Stimulated activated CD8-positive, alpha-beta memory T cell treated with anti-CD3 and anti-CD28 coated beads, Interleukin-4, amount 100 ng/mL, for 24 hours (primary cell): ENCODE data around the gene EHF.
"Not testable (repeated sequence)": the region's sequence is repeated elsewhere in the genome, so short reads cannot be mapped to it uniquely, and the experiment has no call there.

Experiments
- DNase-seq: peaks from one replicate; pipeline ENCODE4 v3.0.0-alpha.2; 2020; ENCODE audit warnings: low read depth

The EHF gene

DNA sequence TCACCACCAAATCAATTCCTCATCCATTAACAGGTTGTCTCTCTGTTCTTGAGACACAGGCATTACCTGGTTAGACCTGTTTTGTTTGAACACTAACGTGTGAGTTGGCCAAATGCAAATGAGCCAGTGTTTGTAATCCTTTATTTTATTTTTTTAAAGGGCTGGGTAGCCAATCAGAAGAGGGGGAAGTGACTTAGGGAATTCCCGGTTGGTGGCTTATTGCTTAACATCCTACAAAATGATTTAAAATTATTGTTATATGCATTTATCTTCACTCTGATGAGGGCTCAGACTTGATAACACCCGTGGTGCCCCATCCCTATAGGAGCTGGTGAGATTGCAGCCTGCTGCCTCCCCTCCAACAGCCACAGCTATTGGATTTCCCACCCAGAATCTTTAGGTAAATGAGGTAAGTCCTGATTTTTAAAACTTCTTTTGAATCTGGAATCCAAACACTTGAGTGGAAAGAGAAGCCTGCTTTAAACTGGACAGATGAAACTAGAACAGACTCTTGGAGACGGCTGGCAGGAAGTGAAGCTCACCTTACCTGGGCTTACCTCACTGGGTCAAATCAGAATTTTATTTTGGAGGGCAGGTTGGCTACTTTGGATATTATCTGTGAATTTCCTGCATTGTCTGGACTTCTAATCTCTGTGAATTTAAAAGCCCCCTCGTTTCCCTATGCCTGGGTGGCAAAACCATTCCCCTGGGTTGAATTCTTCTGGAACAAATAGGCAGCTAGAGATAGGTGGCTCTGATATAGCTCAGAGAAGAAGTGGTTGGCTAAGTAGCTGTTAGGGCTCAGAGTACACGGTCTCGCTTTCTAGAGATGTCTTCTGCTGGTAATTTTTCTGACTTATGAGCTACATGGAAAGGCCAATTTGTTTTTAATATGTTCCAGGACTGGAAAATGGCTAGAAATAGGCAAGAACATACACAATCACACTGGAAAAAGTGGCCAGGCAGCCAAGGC, at the start of gene EHF:
EHF (plus strand) TSS at position 274 of the 973 bp plus-strand sequence. CDS start 21,538 bp downstream, outside the sequence.
- DNase-seq: no peak

DNA sequence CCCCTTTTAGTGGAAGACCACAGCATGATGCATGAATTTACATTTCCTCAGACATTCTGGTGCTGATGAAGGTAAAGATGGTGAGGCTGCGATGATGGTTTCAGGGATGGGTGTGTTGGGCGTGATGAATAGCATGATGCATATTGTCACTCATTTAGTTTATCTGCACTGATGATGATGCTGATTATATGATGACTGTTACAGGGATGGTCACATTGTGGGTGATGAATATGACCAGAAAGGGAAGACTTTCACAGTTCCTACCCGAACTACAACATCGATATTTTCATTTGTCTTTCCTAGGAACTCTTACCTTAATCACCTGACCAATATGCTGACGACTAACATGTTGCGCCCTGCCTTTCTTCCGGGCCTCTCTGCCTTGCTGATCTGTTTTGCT, 47.4 kb upstream of the EHF start:
- no peak for DNase-seq

- no peak for DNase-seq
Observed at GRCh38 chr11:34575261-34575660, 45.6 kb upstream of the EHF start.

DNA sequence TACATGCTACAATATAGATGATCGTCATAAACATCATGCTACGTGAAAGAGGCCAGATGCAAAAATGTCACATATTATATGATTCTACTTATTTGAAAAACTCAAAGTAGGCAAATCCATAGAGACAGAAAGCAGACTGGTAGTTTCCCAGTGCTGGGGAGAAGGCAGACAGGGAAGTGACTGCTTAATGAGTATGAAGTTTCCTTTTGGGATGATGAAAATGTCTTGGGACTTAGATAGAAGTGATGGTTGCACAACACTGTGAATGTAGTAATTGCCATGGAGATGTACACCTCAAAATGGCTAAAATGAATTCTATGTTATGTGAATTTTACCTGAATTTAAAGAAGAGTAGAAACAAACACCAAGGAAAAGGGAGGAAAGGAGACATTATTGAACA, 45.2 kb upstream of the EHF start:
- no peak for DNase-seq

GRCh38 chr11:34576331-34576730, 44.6 kb upstream of the EHF start:
- no peak for DNase-seq

GRCh38 chr11:34583818-34584217, 37.1 kb upstream of the EHF start:
- DNase-seq: no peak

GRCh38 chr11:34585304-34585734, 35.6 kb upstream of the EHF start:
- no peak for DNase-seq

DNA sequence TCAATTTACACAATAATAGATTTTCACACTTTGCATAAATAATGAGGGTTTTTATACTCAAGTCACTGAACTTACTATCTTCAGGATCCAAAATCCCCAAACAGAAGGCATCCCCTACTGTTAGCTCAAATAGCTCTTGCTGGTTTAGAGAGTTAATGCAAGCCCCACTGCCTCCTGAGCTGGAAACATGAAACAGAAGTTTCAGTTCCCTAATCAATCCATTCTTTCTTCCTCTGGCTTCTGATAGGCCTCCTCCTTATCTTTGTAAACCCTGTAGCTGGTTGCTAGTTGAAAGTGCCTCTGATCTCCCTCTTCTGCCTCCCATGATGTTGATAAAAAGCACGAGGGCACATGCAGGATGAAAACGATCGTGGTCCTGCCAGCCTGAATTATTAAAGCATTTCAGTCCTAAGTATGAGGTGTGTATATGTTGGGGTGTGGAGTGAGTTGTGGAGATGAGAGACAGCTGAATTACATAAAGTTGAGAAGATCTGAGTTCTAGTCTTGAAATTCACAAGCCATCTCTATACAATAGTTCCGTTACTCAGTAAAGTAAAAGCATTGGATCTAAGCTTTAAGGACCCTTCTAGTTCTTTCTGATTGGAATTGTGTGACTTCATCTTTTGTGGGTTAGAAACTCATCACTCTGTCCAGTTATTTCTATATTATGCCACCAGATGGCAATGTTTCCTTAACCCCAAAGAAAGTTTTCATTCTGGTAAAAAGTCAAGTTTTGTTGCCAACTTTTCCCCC, 35.0 kb upstream of the EHF start:
- no peak for DNase-seq

DNA sequence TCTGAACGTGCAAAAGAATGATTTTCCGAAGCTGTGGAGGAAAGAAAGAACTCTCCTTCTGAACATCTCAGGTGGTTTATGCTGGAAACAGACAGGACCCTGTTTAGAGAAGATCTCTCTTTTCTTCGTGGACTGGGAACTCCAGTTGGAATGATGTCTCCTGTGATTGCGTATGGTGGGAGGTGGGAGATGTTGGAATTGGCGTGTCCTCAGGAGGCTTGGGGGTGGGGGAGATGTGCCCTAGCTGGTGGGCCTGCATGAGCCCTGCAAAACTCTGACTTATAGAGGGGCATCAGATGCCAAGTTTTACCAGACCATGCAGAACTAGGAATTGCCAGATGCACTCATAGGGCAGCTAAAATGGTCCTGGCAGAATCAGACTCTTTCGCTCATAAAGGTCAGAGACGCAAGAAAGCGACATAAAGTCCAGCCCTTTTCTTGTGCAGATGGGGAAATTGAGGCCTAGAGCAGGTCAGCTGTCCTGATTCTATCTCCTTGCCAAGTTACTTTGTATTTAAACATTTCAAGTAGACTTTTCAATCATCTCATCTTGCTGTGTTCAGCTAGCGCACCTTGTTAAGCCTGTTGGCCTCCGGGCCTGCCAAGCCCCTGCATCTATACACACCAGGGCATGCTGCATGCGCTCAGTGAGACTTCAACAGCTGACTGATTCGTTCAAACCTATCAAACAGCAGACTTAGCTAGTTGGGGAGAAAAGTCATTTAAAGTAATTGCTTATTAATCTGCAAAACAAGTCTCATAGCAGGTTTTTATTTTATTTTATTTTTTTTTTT, 34.2 kb upstream of the EHF start:
- DNase-seq: no peak

DNA sequence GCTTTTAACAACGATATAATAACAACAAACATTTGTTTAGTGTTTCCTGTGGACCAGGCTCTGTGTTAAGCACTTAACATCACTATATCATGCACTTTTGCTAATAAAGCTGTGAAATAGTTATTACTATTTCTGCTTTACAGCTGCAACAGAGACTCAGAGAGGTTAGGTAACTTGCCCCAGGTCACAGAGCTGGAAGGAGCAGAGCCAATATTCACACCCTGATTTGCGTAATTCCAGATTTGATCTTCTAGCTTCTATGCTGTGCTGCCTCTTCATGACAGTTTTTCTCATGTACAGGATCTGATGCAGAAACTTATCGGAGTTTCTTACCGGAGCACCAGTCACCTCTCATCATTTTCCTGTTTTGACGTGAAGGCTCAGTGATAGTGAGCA, 33.6 kb upstream of the EHF start:
- DNase-seq: no peak

- no peak for DNase-seq
Observed at GRCh38 chr11:34588023-34588422, 32.9 kb upstream of the EHF start.

DNA sequence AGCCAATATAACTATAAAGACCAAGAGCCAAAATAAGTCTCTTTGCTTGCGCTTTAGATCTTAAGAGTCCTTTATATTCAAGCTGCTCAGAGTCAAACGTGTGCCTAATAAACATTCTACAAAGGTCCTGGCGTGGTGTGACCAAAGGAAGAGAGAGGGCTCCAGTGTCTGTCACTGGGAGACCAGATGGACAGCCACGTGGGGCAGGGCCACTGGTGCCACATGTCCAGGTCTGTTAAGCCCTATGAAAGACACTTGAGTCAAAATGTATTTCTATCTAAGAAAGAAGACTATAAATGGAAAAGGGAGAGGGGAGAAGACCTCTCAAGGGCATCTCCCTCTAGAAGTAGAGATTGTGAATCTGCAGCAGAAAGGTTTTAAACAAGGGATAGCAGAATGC, 32.2 kb upstream of the EHF start:
- no peak for DNase-seq

- not testable (repeated sequence) for DNase-seq
Observed at GRCh38 chr11:34589177-34589576, 31.7 kb upstream of the EHF start.

DNA sequence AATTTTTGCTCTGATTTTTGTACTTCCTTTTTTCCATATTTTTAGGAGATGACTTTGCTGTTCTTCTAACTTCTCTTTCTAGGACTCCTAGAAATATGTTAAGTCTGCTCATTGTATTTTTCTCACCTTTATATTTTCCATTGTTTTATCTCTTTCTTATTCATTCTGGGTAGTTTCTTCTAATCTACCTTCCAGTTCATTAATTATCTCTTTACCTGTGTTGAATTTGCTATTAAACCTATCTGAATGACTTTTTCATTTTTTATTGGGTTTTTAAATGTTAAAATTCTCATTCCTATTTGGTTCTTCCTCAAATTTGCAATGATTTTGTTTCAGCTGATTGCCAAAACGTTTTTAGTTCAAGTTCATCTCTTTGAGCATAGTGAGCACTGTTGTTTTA, 27.8 kb upstream of the EHF start:
- no peak for DNase-seq

- no peak for DNase-seq
Observed at GRCh38 chr11:34594603-34595002, 26.3 kb upstream of the EHF start.

GRCh38 chr11:34595391-34595790, 25.5 kb upstream of the EHF start:
- no peak for DNase-seq

- DNase-seq: no peak
Observed at GRCh38 chr11:34595960-34596644, 24.8 kb upstream of the EHF start.

GRCh38 chr11:34599406-34599945, 21.4 kb upstream of the EHF start:
- DNase-seq: no peak

GRCh38 chr11:34600339-34601084, 20.4 kb upstream of the EHF start:
- no peak for DNase-seq

GRCh38 chr11:34601085-34601444, 19.8 kb upstream of the EHF start:
- DNase-seq: no peak

- no peak for DNase-seq
Observed at GRCh38 chr11:34601609-34602008, 19.3 kb upstream of the EHF start.
